Measurements from ENCODE around the gene ACSL4. TPM values are rescaled to one million over a fixed set of nuclear protein-coding genes. Genes with fewer than 3 reads are reported as not detected.
"Not testable (repeated sequence)": the region's sequence is repeated elsewhere in the genome, so short reads cannot be mapped to it uniquely, and the experiment has no call there.

The ACSL4 gene
- total RNA-seq, 1 experiment from 2014 or later, result 55.2 TPM

DNA sequence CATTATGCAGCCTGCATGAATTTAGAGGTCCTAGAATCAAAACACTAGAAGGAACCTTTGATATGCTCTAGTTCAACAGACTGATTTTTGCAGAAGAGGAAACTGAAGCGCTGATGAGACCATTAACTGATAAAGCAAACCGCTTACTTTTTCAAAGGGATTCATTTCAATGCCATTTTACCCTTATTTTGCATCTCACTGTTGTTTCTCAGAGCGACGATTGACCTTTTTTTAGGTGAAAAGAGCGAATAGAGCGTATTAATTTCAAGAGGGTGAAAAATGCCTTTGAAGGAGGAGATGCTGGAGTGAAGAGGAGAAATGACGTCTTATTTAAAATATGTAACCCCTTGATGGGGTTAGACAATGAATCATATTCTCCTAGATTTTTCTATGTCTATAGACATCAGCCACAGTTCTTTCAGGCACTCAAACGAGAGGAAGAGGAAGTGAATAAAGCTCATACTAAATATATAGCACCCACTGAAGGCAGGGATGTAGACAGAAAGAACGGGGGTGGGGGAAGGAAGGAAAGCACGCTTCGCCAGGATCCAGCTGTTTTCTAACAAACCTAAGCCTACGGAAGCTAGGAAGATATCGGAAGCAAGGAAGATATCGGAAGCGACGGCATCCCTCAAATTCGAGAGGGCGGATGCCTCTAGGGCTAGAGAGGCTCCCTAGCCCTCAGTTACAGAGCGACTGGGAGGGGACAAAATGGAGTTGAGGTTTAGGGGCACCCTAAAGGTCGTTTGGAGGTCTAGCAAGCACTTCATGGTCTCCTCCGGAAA, 848 bp downstream of the ACSL4 start:
- CTCF ChIA-PET, result interaction anchor here (0.6 kb wide), 1 partner anchor 158 kb away, joined by 6 read pairs; no protein-coding TSS in a partner anchor
- no peak for DNase-seq (ENCODE audit: low read depth, low spot score)
- no peak for TF ChIP-seq TCF7L2 (IDR thresholded peaks at IDR 0.05; ENCODE audit: low read depth, low read length)
- TF ChIP-seq, protein P1, sequence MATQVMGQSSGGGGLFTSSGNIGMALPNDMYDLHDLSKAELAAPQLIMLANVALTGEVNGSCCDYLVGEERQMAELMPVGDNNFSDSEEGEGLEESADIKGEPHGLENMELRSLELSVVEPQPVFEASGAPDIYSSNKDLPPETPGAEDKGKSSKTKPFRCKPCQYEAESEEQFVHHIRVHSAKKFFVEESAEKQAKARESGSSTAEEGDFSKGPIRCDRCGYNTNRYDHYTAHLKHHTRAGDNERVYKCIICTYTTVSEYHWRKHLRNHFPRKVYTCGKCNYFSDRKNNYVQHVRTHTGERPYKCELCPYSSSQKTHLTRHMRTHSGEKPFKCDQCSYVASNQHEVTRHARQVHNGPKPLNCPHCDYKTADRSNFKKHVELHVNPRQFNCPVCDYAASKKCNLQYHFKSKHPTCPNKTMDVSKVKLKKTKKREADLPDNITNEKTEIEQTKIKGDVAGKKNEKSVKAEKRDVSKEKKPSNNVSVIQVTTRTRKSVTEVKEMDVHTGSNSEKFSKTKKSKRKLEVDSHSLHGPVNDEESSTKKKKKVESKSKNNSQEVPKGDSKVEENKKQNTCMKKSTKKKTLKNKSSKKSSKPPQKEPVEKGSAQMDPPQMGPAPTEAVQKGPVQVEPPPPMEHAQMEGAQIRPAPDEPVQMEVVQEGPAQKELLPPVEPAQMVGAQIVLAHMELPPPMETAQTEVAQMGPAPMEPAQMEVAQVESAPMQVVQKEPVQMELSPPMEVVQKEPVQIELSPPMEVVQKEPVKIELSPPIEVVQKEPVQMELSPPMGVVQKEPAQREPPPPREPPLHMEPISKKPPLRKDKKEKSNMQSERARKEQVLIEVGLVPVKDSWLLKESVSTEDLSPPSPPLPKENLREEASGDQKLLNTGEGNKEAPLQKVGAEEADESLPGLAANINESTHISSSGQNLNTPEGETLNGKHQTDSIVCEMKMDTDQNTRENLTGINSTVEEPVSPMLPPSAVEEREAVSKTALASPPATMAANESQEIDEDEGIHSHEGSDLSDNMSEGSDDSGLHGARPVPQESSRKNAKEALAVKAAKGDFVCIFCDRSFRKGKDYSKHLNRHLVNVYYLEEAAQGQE (IDR thresholded peaks at IDR 0.05; ENCODE audit: insufficient read depth in 1 of 2, low read depth in 2 of 2, low read length in 1 of 2), result no peak
- no peak for TF ChIP-seq SIN3A (IDR thresholded peaks at IDR 0.05; ENCODE audit: borderline replicate concordance, insufficient read depth, low read depth, low read length)
- no peak for TF ChIP-seq POLR2AphosphoS5 (IDR thresholded peaks at IDR 0.05; ENCODE audit: low read depth, low read length)
- no peak for TF ChIP-seq CTCF (IDR thresholded peaks at IDR 0.05)
- H3K27ac ChIP-seq (ENCODE audit: low read length), result peak overlapping the region; percentile 91
- H3K9me3 ChIP-seq (ENCODE audit: control insufficient read depth, insufficient read depth, low read depth, low read length), result no peaks in the 10 kb centered on the region
- in situ Hi-C loops (cut with HindIII; ENCODE audit: low pct_unique_long_range_greater_than_20kb, low sequenced_read_pairs) (no loop called here), intact Hi-C loops (cut with micrococcal nuclease; ENCODE audit: unreplicated experiment) (no loop called here)
- no peaks in the 10 kb centered on the region for H3K36me3 ChIP-seq (ENCODE audit: control insufficient read depth, insufficient read depth, low read length)
- H3K27me3 ChIP-seq (ENCODE audit: control insufficient read depth, insufficient read depth, low read length), result no peaks in the 10 kb centered on the region
- peak; percentile 7; the same call in 1 of the 2 replicates for ATAC-seq
- no TSS peak for BruUV-seq (replicated peaks)
- peak overlapping the region; percentile 94 to 97 for H3K4me3 ChIP-seq (ENCODE audit: low read depth in 2 of 2, low read length in 2 of 2)
- H3K4me1 ChIP-seq (ENCODE audit: control insufficient read depth, insufficient read depth, low read length), result peaks cover 13% of the 10 kb centered on the region; the same call in 1 of the 2 replicates
- POLR2A ChIA-PET, result interaction anchor here (0.7 kb wide), 1 partner anchor 13 kb away, joined by 3 read pairs; no protein-coding TSS in a partner anchor

- Histone ChIP-seq H3K9me3 (ENCODE audit: control insufficient read depth, insufficient read depth, low read depth, low read length) (no peaks in the 10 kb centered on the region), H3K27me3 (ENCODE audit: control insufficient read depth, insufficient read depth, low read length) (no peaks in the 10 kb centered on the region), H3K4me1 (ENCODE audit: control insufficient read depth, insufficient read depth, low read length) (peaks cover 7% of the 10 kb centered on the region; the same call in 1 of the 2 replicates), H3K4me3 (ENCODE audit: low read depth in 2 of 2, low read length in 2 of 2) (no peak overlapping the region), H3K36me3 (ENCODE audit: control insufficient read depth, insufficient read depth, low read length) (no peaks in the 10 kb centered on the region), H3K27ac (ENCODE audit: low read length) (no peak overlapping the region; the same call in 1 of the 2 replicates)
- ChIA-PET CTCF (interaction anchor here (1.5 kb wide), 1 partner anchor 15 kb away, joined by 3 read pairs; no protein-coding TSS in a partner anchor), POLR2A (no interaction called here)
- DNase-seq (ENCODE audit: low read depth, low spot score) (no peak), ATAC-seq (no peak)
- intact Hi-C loops (cut with micrococcal nuclease; ENCODE audit: unreplicated experiment), result no loop called here
- in situ Hi-C loops (cut with HindIII; ENCODE audit: low pct_unique_long_range_greater_than_20kb, low sequenced_read_pairs), result no loop called here
- no peak for TF ChIP-seq POLR2AphosphoS5 (IDR thresholded peaks at IDR 0.05; ENCODE audit: low read depth, low read length)
- TF ChIP-seq, protein P1 (IDR thresholded peaks at IDR 0.05; ENCODE audit: insufficient read depth in 1 of 2, low read depth in 2 of 2, low read length in 1 of 2), result no peak
- TF ChIP-seq SIN3A (IDR thresholded peaks at IDR 0.05; ENCODE audit: borderline replicate concordance, insufficient read depth, low read depth, low read length), result no peak
- no peak for TF ChIP-seq TCF7L2 (IDR thresholded peaks at IDR 0.05; ENCODE audit: low read depth, low read length)
- no peak for TF ChIP-seq CTCF (IDR thresholded peaks at IDR 0.05)
- no TSS peak for BruUV-seq (replicated peaks)
Observed at GRCh38 chrX:109728173-109728535, 4.9 kb downstream of the ACSL4 start.

GRCh38 chrX:109724971-109725370, 8.1 kb downstream of the ACSL4 start:
- H3K27me3 ChIP-seq (ENCODE audit: control insufficient read depth, insufficient read depth, low read length); DNase-seq (ENCODE audit: low read depth, low spot score); in situ Hi-C loops (cut with HindIII; ENCODE audit: low pct_unique_long_range_greater_than_20kb, low sequenced_read_pairs); H3K27ac ChIP-seq (ENCODE audit: low read length); intact Hi-C loops (cut with micrococcal nuclease; ENCODE audit: unreplicated experiment); POLR2A ChIA-PET; H3K4me1 ChIP-seq (ENCODE audit: control insufficient read depth, insufficient read depth, low read length); ATAC-seq; H3K36me3 ChIP-seq (ENCODE audit: control insufficient read depth, insufficient read depth, low read length); H3K4me3 ChIP-seq (ENCODE audit: low read depth in 2 of 2, low read length in 2 of 2); BruUV-seq (replicated peaks); CTCF ChIA-PET; H3K9me3 ChIP-seq (ENCODE audit: control insufficient read depth, insufficient read depth, low read depth, low read length): not testable (repeated sequence)

All from Panc1 (cell line).